ENCODE results near the gene INHBA.

INHBA gene

GRCh38 chr7:41702635-41703371 lies at the start of gene INHBA:
Gene INHBA (minus strand): TSS chr7:41703090. CDS start chr7:41700374, 2,716 bp downstream.
- H3K9me3 Mint-ChIP-seq (ENCODE audit: low read depth): no peaks in the 10 kb centered on the region
- H3K36me3 Mint-ChIP-seq: no peaks in the 10 kb centered on the region
- H3K27ac Mint-ChIP-seq: no peak within 1 kb of the TSS
- H3K27me3 Mint-ChIP-seq: peaks cover 38% of the 10 kb centered on the region
- H3K4me3 Mint-ChIP-seq: no peak within 1 kb of the TSS
- peaks cover 19% of the 10 kb centered on the region for H3K4me1 Mint-ChIP-seq (ENCODE audit: low read depth)

- H3K27me3 Mint-ChIP-seq: peaks cover 1% of the 10 kb centered on the region
- no peaks in the 10 kb centered on the region for H3K36me3 Mint-ChIP-seq
- no peak overlapping the region for H3K27ac Mint-ChIP-seq
- H3K4me1 Mint-ChIP-seq (ENCODE audit: low read depth): no peaks in the 10 kb centered on the region
- H3K9me3 Mint-ChIP-seq (ENCODE audit: low read depth): peaks cover 8% of the 10 kb centered on the region
- H3K4me3 Mint-ChIP-seq: no peak overlapping the region
Measured at GRCh38 chr7:41752615-41753014, 49.7 kb upstream of the INHBA start.

GRCh38 chr7:41750661-41751540 lies 48.0 kb upstream of the INHBA start:
- Mint-ChIP-seq H3K4me1 (ENCODE audit: low read depth) (no peaks in the 10 kb centered on the region), H3K36me3 (no peaks in the 10 kb centered on the region), H3K4me3 (no peak overlapping the region), H3K27me3 (peaks cover 1% of the 10 kb centered on the region), H3K9me3 (ENCODE audit: low read depth) (peaks cover 5% of the 10 kb centered on the region), H3K27ac (no peak overlapping the region)

GRCh38 chr7:41747961-41748360 lies 45.1 kb upstream of the INHBA start:
- no peaks in the 10 kb centered on the region for H3K4me1 Mint-ChIP-seq (ENCODE audit: low read depth)
- H3K4me3 Mint-ChIP-seq: no peak overlapping the region
- peaks cover 1% of the 10 kb centered on the region for H3K9me3 Mint-ChIP-seq (ENCODE audit: low read depth)
- peaks cover 9% of the 10 kb centered on the region for H3K27me3 Mint-ChIP-seq
- H3K27ac Mint-ChIP-seq: no peak overlapping the region
- peaks cover 5% of the 10 kb centered on the region for H3K36me3 Mint-ChIP-seq

GRCh38 chr7:41745451-41745850 lies 42.6 kb upstream of the INHBA start:
- peaks cover 18% of the 10 kb centered on the region for H3K9me3 Mint-ChIP-seq (ENCODE audit: low read depth)
- no peak overlapping the region for H3K4me3 Mint-ChIP-seq
- H3K27me3 Mint-ChIP-seq: peaks cover 9% of the 10 kb centered on the region
- H3K27ac Mint-ChIP-seq: no peak overlapping the region
- no peaks in the 10 kb centered on the region for H3K4me1 Mint-ChIP-seq (ENCODE audit: low read depth)
- peaks cover 5% of the 10 kb centered on the region for H3K36me3 Mint-ChIP-seq

- Mint-ChIP-seq H3K9me3 (ENCODE audit: low read depth) (peaks cover 18% of the 10 kb centered on the region), H3K36me3 (peaks cover 5% of the 10 kb centered on the region), H3K27ac (no peak overlapping the region), H3K27me3 (peaks cover 9% of the 10 kb centered on the region), H3K4me1 (ENCODE audit: low read depth) (no peaks in the 10 kb centered on the region), H3K4me3 (no peak overlapping the region)
Measured at GRCh38 chr7:41744161-41744560, 41.3 kb upstream of the INHBA start.

- H3K27ac Mint-ChIP-seq: no peak overlapping the region
- H3K4me1 Mint-ChIP-seq (ENCODE audit: low read depth): no peaks in the 10 kb centered on the region
- H3K4me3 Mint-ChIP-seq: no peak overlapping the region
- H3K9me3 Mint-ChIP-seq (ENCODE audit: low read depth): peaks cover 18% of the 10 kb centered on the region
- H3K27me3 Mint-ChIP-seq: peaks cover 8% of the 10 kb centered on the region
- peaks cover 5% of the 10 kb centered on the region for H3K36me3 Mint-ChIP-seq
Measured at GRCh38 chr7:41742401-41743020, 39.6 kb upstream of the INHBA start.

GRCh38 chr7:41738806-41739205 lies 35.9 kb upstream of the INHBA start:
- Mint-ChIP-seq H3K4me3 (no peak overlapping the region), H3K27ac (no peak overlapping the region), H3K36me3 (no peaks in the 10 kb centered on the region), H3K4me1 (ENCODE audit: low read depth) (no peaks in the 10 kb centered on the region), H3K9me3 (ENCODE audit: low read depth) (peaks cover 18% of the 10 kb centered on the region), H3K27me3 (peaks cover 4% of the 10 kb centered on the region)

GRCh38 chr7:41738336-41738735 lies 35.4 kb upstream of the INHBA start:
- Mint-ChIP-seq H3K27me3 (peaks cover 3% of the 10 kb centered on the region), H3K4me3 (no peak overlapping the region), H3K4me1 (ENCODE audit: low read depth) (no peaks in the 10 kb centered on the region), H3K9me3 (ENCODE audit: low read depth) (peaks cover 18% of the 10 kb centered on the region), H3K36me3 (no peaks in the 10 kb centered on the region), H3K27ac (no peak overlapping the region)

- H3K9me3 Mint-ChIP-seq (ENCODE audit: low read depth): no peaks in the 10 kb centered on the region
- H3K36me3 Mint-ChIP-seq: no peaks in the 10 kb centered on the region
- H3K4me3 Mint-ChIP-seq: no peak overlapping the region
- no peak overlapping the region for H3K27ac Mint-ChIP-seq
- peaks cover 8% of the 10 kb centered on the region for H3K27me3 Mint-ChIP-seq
- peaks cover 4% of the 10 kb centered on the region for H3K4me1 Mint-ChIP-seq (ENCODE audit: low read depth)
Measured at GRCh38 chr7:41735206-41735605, 32.3 kb upstream of the INHBA start.

GRCh38 chr7:41732843-41733306 lies 30.0 kb upstream of the INHBA start:
- Mint-ChIP-seq H3K4me3 (no peak overlapping the region), H3K36me3 (no peaks in the 10 kb centered on the region), H3K9me3 (ENCODE audit: low read depth) (no peaks in the 10 kb centered on the region), H3K27ac (no peak overlapping the region), H3K27me3 (peaks cover 8% of the 10 kb centered on the region), H3K4me1 (ENCODE audit: low read depth) (peaks cover 4% of the 10 kb centered on the region)

GRCh38 chr7:41732436-41732785 lies 29.5 kb upstream of the INHBA start:
- H3K27me3 Mint-ChIP-seq: peaks cover 8% of the 10 kb centered on the region
- no peak overlapping the region for H3K4me3 Mint-ChIP-seq
- no peak overlapping the region for H3K27ac Mint-ChIP-seq
- no peaks in the 10 kb centered on the region for H3K9me3 Mint-ChIP-seq (ENCODE audit: low read depth)
- H3K4me1 Mint-ChIP-seq (ENCODE audit: low read depth): peaks cover 4% of the 10 kb centered on the region
- H3K36me3 Mint-ChIP-seq: no peaks in the 10 kb centered on the region

GRCh38 chr7:41731493-41732435 lies 28.9 kb upstream of the INHBA start:
- Mint-ChIP-seq H3K36me3 (no peaks in the 10 kb centered on the region), H3K9me3 (ENCODE audit: low read depth) (no peaks in the 10 kb centered on the region), H3K4me3 (no peak overlapping the region), H3K27ac (no peak overlapping the region), H3K4me1 (ENCODE audit: low read depth) (peaks cover 4% of the 10 kb centered on the region), H3K27me3 (peaks cover 8% of the 10 kb centered on the region)

- H3K4me3 Mint-ChIP-seq: no peak overlapping the region
- H3K9me3 Mint-ChIP-seq (ENCODE audit: low read depth): no peaks in the 10 kb centered on the region
- H3K36me3 Mint-ChIP-seq: no peaks in the 10 kb centered on the region
- H3K27me3 Mint-ChIP-seq: peaks cover 7% of the 10 kb centered on the region
- no peak overlapping the region for H3K27ac Mint-ChIP-seq
- H3K4me1 Mint-ChIP-seq (ENCODE audit: low read depth): peaks cover 4% of the 10 kb centered on the region
Measured at GRCh38 chr7:41730668-41731067, 27.8 kb upstream of the INHBA start.
